GM23248 (cell line): ENCODE measurements around the gene RAD50.

Experiments used
- EZH2 ChIP-seq: fragments of 200-600 bp; sonication (generic); IDR thresholded peaks from 2 replicates; pipeline ENCODE4 v1.6.1; 2018; ENCODE audit warnings: antibody characterized with exemption, mild to moderate bottlenecking; ENCODE audit not compliant: insufficient read depth, poor library complexity, severe bottlenecking
- EZH2phosphoT487 ChIP-seq: fragments of 200-600 bp; sonication (generic); IDR thresholded peaks from 2 replicates; pipeline ENCODE4 v1.6.1; 2018; ENCODE audit warnings: antibody characterized with exemption, moderate library complexity, mild to moderate bottlenecking, low read depth; ENCODE audit not compliant: insufficient read depth

DNA sequence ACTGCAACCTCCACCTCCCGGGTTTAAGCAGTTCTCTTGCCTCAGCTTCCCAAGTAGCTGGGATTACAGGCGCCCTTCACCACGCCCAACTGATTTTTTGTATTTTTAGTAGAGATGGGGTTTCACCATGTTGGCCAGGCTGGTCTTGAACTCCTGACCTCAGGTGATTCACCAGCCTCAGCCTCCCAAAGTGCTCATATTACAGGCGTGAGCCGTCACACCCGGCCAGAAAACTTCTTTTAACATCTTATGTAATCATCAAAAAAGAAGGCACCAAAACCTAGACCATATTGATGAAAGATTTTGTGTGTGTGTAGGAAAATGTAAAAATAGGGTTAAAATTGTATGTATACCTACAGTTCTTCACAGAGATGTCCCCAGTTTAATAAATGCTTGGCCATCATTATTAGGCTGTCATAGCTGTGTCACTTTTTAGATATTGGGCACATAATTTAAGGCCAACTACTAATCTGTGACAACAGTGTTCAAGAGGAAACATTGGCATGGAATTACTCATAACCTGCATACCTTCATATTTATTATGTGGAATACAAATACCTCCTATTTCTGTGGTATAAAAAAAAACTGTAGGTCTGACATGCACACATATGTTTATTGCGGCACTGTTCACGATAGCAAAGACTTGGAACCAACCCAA, 44.4 kb downstream of the RAD50 start:
- TF ChIP-seq EZH2phosphoT487 (no peak), EZH2 (no peak)
